ENCODE results near the gene MUC2. TPM values are rescaled to one million over a fixed set of nuclear protein-coding genes. Genes with fewer than 3 reads are reported as not detected.

The MUC2 gene
- total and polyA plus RNA-seq, 7 experiments from 2014 or later, result not detected

DNA sequence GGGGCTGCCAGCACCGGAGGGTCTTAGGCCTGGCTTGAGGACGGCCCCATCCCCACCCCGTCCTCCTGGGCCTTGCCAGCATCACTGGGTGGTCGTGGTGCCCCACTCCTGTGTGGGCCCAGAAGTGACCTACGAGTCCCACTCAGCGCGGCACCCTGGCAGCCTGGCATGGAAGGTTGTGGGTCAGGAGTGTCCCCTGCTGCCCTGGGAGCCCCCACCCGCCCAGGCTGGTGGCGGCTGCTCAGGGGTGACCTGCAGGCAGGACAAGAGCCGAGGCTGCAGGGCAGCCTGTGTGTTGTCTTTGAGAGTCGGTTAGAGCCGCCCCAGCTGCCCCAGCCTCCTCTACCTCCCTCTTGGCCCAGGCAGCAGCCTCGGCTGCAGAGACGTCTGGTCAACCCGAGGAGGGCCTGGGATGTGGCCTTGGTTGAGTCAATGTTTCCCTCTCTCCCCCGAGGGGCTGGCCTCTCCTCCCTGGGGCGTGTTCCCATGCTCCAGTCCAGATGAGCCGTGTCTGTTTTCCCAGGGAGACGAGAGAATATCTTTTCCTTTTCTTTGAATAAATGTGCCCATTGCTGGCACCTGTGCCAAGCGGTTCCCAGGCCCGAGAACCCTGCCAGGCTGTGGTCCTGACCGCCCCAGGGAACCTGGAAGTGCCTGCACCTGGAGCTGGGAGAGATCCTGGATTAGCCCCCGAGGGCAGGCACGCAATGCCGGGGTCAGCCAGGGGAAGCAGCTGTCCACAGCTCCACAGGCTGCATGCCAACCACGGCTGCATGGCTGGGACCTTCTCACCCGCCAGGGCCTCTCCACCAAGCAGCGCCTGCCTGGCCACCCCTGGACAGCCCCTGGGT, 47.4 kb downstream of the MUC2 start:
- H3K36me3 ChIP-seq (ENCODE audit: control insufficient read depth in 2 of 3, insufficient read depth in 3 of 3, low read length in 3 of 3), result no peaks in the 10 kb centered on the region
- POLR2A ChIA-PET, result no interaction called here
- H3K9me3 ChIP-seq (ENCODE audit: control insufficient read depth in 2 of 3, low read length in 3 of 3), result no peaks in the 10 kb centered on the region
- no peak overlapping the region for H3K4me3 ChIP-seq (ENCODE audit: low read length)
- Mint-ChIP-seq H3K9me3 (peaks cover 0 to 16% (median 3%) of the 10 kb centered on the region in 11 donors), H3K36me3 (peaks cover 0 to 5% (median 0%) of the 10 kb centered on the region in 5 donors), H3K4me3 (no peak overlapping the region), H3K27ac (no peak overlapping the region), H3K27me3 (peaks cover 0 to 20% (median 7%) of the 10 kb centered on the region in 5 donors), H3K4me1 (peaks cover 0 to 2% (median 0%) of the 10 kb centered on the region in 7 donors)
- no peak overlapping the region for H3K27ac ChIP-seq (ENCODE audit: low read depth, low read length)
- no peak for DNase-seq
- no peaks in the 10 kb centered on the region for H3K4me1 ChIP-seq (ENCODE audit: control insufficient read depth in 2 of 2, insufficient read depth in 2 of 2, low read length in 2 of 2)
- intact Hi-C loops (cut with micrococcal nuclease), result no loop called here
- CTCF ChIA-PET, result no interaction called here
- H3K27me3 ChIP-seq (ENCODE audit: control insufficient read depth in 2 of 2, insufficient read depth in 2 of 2, low read length in 2 of 2), result no peaks in the 10 kb centered on the region
- no peak for ATAC-seq

DNA sequence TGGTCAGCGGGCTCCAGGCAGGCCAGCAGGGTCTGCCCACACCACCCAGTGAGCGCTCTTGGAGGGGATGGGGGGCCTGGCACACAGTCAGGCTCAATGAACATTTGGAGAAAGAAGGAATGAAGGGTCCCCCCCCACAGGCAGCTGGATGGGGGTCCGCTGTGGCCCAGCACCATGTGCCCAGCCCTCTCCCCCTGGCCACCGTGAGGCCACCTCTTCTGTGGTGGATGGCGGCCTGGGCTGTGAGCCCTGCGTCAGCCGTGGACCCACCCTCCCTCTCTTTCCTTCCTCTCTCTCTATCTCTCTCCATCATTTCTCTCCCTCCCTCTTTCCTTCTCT, 48.0 kb downstream of the MUC2 start:
- Mint-ChIP-seq H3K36me3 (peaks cover 0 to 5% (median 0%) of the 10 kb centered on the region in 5 donors), H3K9me3 (peaks cover 0 to 16% (median 3%) of the 10 kb centered on the region in 11 donors), H3K4me3 (no peak overlapping the region), H3K27ac (no peak overlapping the region), H3K27me3 (peaks cover 0 to 20% (median 7%) of the 10 kb centered on the region in 5 donors), H3K4me1 (peaks cover 0 to 2% (median 0%) of the 10 kb centered on the region in 7 donors)
- Histone ChIP-seq H3K27ac (ENCODE audit: low read depth, low read length) (no peak overlapping the region), H3K9me3 (ENCODE audit: control insufficient read depth in 2 of 3, low read length in 3 of 3) (no peaks in the 10 kb centered on the region), H3K4me1 (ENCODE audit: control insufficient read depth in 2 of 2, insufficient read depth in 2 of 2, low read length in 2 of 2) (no peaks in the 10 kb centered on the region), H3K36me3 (ENCODE audit: control insufficient read depth in 2 of 3, insufficient read depth in 3 of 3, low read length in 3 of 3) (no peaks in the 10 kb centered on the region), H3K27me3 (ENCODE audit: control insufficient read depth in 2 of 2, insufficient read depth in 2 of 2, low read length in 2 of 2) (no peaks in the 10 kb centered on the region), H3K4me3 (ENCODE audit: low read length) (no peak overlapping the region)
- CTCF ChIA-PET, result no interaction called here
- ATAC-seq (no peak), DNase-seq (no peak)
- intact Hi-C loops (cut with micrococcal nuclease), result no loop called here
- POLR2A ChIA-PET, result no interaction called here

DNA sequence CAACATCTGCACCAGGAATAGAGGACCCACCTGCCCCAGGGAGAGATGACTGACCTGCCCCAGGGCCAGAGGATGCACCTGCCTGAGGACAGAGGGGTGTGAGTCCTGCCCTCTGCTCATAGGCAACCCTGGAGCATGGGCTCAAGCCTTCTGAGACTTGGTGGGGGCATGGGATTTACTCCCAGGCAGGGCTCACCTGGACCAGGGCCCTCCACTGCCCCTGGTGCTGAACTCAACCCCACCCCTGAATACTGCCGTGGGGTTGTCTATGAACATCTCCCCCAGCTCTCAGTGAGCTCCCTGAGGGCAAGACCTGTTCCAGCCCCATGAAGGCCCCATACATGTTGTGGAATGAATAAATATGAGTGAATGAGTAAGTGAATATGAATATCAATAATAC, 49.3 kb downstream of the MUC2 start:
- Histone ChIP-seq H3K27me3 (ENCODE audit: control insufficient read depth in 2 of 2, insufficient read depth in 2 of 2, low read length in 2 of 2) (no peaks in the 10 kb centered on the region), H3K9me3 (ENCODE audit: control insufficient read depth in 2 of 3, low read length in 3 of 3) (no peaks in the 10 kb centered on the region), H3K4me3 (ENCODE audit: low read length) (no peak overlapping the region), H3K36me3 (ENCODE audit: control insufficient read depth in 2 of 3, insufficient read depth in 3 of 3, low read length in 3 of 3) (no peaks in the 10 kb centered on the region), H3K4me1 (ENCODE audit: control insufficient read depth in 2 of 2, insufficient read depth in 2 of 2, low read length in 2 of 2) (no peaks in the 10 kb centered on the region), H3K27ac (ENCODE audit: low read depth, low read length) (no peak overlapping the region)
- Mint-ChIP-seq H3K9me3 (peaks cover 0 to 16% (median 3%) of the 10 kb centered on the region in 11 donors), H3K4me1 (peaks cover 0 to 2% (median 0%) of the 10 kb centered on the region in 7 donors), H3K27ac (no peak overlapping the region), H3K4me3 (no peak overlapping the region), H3K27me3 (peaks cover 0 to 22% (median 7%) of the 10 kb centered on the region in 5 donors), H3K36me3 (peaks cover 0 to 5% (median 0%) of the 10 kb centered on the region in 5 donors)
- ATAC-seq (no peak), DNase-seq (no peak)
- intact Hi-C loops (cut with micrococcal nuclease), result no loop called here
- CTCF ChIA-PET, result no interaction called here
- POLR2A ChIA-PET, result no interaction called here

Other genes starting within 250 kb of the MUC2 start
- 1 to 10 TPM in 3 of 5 experiments, under 1 TPM in 1, not detected in 1; 0.62 to 3.9 (median 2.0) TPM for gene CRACR2B, start 247.0 kb upstream of the MUC2 start, total RNA-seq
- not detected for gene CRACR2B, start 247.0 kb upstream of the MUC2 start, polyA plus RNA-seq
- 10 to 100 TPM in 3 of 5 experiments, 1 to 10 TPM in 2; 6.6 to 62.9 (median 18.5) TPM for gene CD151, start 241.9 kb upstream of the MUC2 start, total RNA-seq
- 1 to 10 TPM; 4.0 to 7.2 TPM for gene CD151, start 241.9 kb upstream of the MUC2 start, polyA plus RNA-seq
- gene POLR2L, start 232.3 kb upstream of the MUC2 start, total RNA-seq, result 10 to 100 TPM; 31.2 to 93.3 (median 44.9) TPM
- 10 to 100 TPM; 55.9 to 83.1 TPM for gene POLR2L, start 232.3 kb upstream of the MUC2 start, polyA plus RNA-seq
- gene TSPAN4, start 232.0 kb upstream of the MUC2 start, total RNA-seq, result 10 to 100 TPM in 1 of 5 experiments, 1 to 10 TPM in 4; 4.8 to 12.6 (median 6.6) TPM
- 1 to 10 TPM; 4.1 to 4.7 TPM for gene TSPAN4, start 232.0 kb upstream of the MUC2 start, polyA plus RNA-seq
- 10 to 100 TPM; 30.8 to 56.3 (median 53.0) TPM for gene CHID1, start 164.1 kb upstream of the MUC2 start, total RNA-seq
- 10 to 100 TPM; 57.5 to 61.0 TPM for gene CHID1, start 164.1 kb upstream of the MUC2 start, polyA plus RNA-seq
- gene AP2A2, start 149.0 kb upstream of the MUC2 start, total RNA-seq, result 10 to 100 TPM; 70.1 to 93.3 (median 86.4) TPM
- 10 to 100 TPM in 1 of 2 donors, 1 to 10 TPM in 1; 8.7 to 10.7 TPM for gene AP2A2, start 149.0 kb upstream of the MUC2 start, polyA plus RNA-seq
- not detected for gene MUC6, start 38.2 kb upstream of the MUC2 start, total RNA-seq
- gene MUC6, start 38.2 kb upstream of the MUC2 start, polyA plus RNA-seq, result not detected
- gene MUC5AC, start 83.1 kb downstream of the MUC2 start, total RNA-seq, result not detected
- not detected for gene MUC5AC, start 83.1 kb downstream of the MUC2 start, polyA plus RNA-seq
- gene MUC5B, start 148.2 kb downstream of the MUC2 start, total RNA-seq, result not detected
- not detected for gene MUC5B, start 148.2 kb downstream of the MUC2 start, polyA plus RNA-seq
- 10 to 100 TPM; 39.8 to 63.8 (median 48.7) TPM for gene TOLLIP, start 234.8 kb downstream of the MUC2 start, total RNA-seq
- gene TOLLIP, start 234.8 kb downstream of the MUC2 start, polyA plus RNA-seq, result 10 to 100 TPM; 20.9 to 26.5 TPM